HG03469 (cell line): ENCODE results near the gene KCNJ5.

Experiments used
- ATAC-seq: cut with Tn5 transposase; IDR thresholded peaks from one replicate; pipeline ENCODE4 v1.9.1; 2021; ENCODE audit warnings: mild to moderate bottlenecking, moderate library complexity, moderate number of reproducible peaks; ENCODE audit not compliant: unreplicated experiment

Gene KCNJ5

DNA sequence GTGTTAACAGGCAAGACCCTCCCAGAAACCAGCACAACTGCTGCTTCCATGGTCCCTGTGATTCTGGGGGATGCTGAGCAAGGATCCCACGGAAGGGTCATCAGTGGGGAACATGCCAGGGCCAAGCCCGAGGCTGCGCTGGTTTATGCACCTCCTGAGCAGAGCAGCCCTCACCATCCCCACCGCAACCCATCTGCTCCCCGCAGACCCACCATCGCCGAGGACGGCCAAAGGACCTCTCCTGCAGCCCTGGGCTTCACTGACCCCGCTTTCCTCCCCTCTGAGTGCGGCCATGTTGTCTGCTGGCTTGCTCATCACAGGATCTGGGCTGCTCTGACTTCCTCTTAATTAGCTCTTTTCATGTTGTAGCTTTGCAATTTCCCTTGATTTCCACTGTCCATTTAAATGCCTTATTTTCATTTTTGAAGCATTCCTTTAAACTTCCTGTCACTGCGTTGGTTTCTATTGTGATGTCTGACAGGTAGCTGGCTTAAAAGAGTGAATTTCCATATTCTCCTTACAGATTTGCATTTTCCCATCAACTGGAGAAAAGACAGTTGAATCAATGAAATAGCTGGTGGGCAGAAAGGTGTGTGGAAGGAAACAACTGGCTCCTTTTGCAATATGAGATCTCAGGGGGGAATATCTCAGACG, 36.7 kb downstream of the KCNJ5 start:
- no peak for ATAC-seq

DNA sequence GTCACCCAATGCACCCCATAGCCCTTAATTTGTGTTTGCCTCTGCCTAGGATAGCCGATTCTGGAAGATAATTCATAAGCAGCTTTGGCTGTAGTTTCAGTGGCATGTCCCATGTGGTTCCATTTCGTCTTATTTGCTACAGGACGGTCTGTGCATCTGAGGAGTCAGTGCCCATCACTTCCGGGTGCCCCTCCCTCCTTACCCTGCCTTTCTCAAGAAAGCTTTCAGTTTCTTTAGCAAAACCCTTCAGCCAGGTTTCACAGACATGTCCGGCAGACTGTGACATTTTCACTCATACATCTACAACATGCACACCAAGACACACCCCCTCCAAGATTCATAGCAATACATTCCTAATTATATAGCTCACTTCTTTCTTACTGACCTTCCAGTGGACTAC, 37.2 kb downstream of the KCNJ5 start:
- peak; percentile 97 for ATAC-seq

DNA sequence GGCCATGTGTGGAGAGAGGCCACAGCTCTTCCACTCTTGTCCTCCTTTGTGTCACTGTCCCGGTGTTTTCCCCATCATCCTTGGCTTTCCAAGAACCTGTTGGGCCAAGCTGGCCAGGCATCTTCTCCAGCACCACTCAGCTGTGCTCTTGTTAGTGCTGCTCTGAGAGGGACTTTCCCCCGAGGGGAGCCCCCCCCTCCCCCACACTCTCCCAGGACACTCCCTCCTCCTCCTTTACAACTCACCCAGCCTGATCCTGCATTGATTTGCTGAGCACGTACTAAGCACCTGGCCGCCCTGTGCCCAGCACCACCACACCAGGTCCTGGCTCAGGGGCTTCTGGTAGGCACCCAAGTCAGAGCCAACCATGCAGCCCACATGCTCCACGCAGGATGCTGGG, 38.3 kb downstream of the KCNJ5 start:
- no peak for ATAC-seq

DNA sequence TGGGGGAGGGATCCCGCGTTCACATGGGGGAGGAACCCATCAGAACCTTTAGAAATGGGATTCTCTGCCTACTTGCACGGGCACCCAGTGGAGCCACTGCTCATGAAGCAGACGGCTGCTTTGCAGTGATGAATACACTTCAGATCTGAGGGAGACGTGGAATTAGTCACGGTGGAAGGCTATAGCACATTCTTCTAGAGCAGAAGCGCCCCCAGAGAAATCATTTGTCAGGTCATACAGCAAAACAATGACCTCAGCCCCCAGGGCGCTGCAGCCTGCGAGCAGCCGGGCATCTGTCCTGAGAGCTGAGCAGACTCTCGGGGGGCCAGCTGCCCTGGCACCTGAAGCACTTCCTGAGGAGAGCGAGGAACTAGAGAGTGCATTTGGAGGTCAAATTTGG, 38.8 kb downstream of the KCNJ5 start:
- ATAC-seq = no peak

DNA sequence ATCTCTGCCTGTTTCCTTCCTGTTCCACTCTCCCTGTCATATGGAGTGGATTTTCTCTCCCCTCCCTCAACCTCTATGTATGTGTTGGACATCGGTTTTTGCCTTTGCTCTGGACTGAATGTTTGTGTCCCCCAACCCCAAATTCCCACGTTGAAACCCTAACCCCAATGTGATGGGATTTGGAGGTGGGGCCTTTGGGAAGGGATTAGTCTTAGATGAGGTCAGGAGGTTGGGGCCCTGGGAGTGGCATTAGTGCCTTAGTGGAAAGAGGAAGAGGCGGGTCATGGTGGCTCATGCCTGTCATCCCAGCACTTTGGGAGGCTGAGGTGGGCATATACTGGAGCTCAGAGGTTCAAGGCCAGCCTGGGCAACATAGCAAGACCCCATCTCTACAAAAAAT, 39.9 kb downstream of the KCNJ5 start:
- no peak for ATAC-seq

DNA sequence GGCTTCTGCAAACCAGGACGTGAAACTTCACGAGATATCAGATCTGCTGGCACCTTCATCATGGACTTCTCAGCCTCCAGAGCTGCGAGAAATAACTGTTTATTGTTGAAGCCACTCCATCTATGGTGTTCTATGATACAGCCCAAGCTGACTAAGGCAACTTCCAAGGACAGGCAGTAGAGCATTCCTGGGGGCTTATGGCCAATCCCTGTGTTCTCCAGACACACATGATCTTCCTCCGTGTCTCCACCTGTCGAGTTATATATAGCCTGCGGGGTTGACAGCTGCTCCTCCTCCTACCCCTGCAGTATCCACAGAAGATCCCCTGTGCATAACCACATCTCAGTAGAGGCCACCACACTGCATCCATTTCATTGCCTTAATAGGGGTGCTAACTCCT, 40.5 kb downstream of the KCNJ5 start:
- ATAC-seq = no peak

DNA sequence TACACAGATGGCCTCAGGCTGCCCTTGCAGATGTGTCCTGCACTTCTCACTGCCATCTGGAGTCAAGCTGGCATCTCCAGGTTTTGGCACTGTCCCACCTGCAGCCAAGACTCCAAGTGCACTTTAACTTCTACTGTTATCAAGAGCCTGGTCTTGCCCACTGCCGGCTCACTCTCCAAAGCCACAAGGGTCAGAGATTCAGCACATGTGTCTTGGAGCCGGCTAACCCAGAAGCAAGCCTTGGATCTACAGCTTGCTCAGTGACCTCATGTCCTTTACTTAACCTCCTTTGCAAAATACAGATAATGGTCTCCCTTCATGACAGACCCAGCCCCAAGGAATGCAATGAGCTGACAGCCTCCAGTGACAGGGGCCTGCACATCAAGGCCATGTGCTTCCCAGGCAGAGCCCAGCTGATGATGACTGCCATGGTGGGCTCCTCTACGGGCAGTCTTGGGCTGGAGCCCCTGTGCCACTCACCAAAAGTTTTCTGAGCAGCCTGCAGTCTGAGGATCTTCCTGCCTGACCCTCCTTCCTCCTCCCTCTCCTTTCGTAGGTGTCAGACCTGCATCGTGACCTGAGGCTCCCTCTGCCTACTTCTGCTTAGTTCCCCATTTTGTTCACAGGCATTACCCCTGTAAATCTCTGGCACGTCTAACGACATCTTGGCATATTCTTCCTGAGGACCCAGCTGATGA, 42.5 kb downstream of the KCNJ5 start:
- no peak for ATAC-seq

DNA sequence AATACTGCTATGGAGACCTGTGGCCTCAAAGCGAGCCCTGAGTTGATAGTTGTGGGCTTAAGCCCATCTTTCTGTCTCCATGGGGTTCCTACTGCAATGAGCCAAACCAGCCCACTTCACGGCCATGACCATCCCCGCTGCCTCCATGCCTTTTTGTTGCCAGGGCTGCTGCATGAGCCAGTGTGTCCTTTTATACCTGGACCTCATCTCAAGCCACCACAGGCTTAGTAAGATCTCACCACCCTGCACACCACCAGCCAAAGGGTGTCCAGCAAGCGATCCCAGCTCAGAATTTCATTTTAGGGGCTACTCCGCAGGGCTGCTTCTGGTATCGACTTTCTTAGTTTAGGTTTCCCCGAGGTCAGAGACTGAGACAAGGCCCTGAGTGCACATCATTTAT, 43.2 kb downstream of the KCNJ5 start:
- no peak for ATAC-seq

DNA sequence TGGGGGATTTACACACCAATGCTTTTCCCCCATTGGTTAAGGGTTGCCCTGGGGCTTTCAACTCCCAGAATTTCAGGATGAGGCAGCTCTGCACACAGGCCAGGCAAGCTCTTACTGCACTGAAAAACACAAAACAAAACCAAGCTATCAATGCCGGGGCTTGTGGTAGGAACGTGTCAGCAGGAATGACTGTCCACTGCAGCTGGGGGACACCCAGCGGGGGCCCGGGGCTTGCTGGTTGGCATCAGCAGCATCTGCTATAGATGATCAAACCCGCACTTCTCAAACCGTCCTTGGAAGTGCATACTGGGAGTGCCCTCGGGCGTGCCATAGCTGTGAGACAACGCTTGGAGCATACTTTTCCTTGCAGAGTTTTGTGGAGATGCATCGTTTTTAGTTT, 43.8 kb downstream of the KCNJ5 start:
- ATAC-seq = no peak

DNA sequence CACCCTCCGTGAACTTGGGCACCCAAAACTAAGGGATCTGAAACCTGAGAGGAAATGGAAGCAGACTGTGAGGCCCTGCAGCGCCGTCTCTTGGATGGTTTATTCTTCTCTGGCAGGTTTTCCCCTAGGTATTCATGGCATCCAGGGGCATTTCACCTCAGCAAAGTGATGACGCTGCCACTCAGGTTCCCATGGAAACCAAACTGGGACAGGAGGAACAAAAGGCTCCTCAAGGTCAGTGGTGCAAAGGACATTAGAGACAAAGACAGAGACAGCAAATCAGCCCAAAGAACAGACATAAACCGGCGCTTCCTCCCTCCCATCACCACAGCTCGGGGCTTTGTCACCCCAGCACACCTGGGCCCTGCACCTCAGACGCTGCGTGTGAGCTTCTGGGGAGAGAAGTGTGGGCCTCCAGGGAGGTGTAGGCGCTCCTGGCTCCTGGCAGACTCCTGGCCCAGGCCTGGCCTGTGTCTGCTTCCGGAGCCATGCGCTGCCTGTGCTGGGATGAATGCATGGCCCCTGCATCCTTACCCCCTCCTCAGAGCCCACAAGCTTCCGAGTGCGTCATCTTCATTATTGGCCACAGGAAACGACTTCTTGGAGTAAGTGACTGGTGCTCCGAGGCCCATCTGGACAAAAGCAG, 45.6 kb downstream of the KCNJ5 start:
- ATAC-seq = no peak

DNA sequence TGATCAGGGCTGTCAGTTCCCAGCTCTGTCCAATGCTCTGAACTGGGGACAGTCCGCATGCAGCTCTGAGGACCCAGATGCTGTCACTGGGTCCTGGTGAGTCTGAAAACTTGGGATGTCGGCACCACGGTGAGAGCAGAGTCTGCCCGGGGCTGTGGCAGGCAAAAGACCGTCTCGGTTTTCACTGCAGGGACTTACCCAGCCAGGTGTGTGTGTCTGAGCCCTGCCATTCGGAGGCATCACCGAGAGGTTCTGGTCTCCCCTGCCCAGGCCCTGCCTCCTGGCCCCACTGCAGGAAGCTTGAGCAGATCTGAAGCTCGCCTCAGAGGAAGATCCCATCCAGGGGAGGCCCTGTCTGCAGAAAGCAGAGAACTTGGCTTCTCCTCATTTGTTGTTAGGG, 46.3 kb downstream of the KCNJ5 start:
- no peak for ATAC-seq

DNA sequence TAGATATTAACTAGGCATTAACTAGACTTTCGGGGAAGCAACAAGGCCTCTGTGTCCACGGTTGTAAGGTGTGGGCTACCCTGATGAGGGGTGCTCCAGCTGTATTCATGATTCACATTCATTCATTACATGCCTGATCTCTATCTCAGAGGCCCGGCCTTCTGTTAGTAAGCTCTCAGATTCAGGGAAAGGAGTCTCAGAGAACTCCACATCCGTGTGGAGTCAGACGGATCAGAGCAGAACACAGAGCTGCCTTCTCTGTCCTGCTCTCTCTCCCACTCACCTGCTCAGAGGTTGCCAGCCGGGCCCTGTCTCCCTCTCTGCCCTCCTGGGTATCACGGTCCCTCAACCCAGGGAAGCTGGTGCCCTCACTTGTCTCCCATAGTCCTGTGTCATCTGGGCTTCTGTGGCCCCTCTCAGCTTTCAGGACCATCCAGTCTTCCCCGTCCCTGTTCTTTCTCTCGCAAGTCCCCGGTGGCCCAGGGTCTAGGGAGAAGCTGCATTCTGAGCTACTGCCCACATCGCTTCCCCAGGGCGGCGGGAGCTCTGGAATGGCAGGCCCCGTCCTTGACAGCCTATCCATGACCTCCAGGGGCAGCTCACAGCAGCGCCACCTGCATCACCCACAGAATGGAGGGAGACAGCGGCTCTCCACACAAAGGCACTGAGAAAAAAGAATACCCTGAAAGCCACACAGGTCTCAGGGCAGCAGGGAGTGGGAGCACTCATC, 47.2 kb downstream of the KCNJ5 start:
- ATAC-seq = no peak

DNA sequence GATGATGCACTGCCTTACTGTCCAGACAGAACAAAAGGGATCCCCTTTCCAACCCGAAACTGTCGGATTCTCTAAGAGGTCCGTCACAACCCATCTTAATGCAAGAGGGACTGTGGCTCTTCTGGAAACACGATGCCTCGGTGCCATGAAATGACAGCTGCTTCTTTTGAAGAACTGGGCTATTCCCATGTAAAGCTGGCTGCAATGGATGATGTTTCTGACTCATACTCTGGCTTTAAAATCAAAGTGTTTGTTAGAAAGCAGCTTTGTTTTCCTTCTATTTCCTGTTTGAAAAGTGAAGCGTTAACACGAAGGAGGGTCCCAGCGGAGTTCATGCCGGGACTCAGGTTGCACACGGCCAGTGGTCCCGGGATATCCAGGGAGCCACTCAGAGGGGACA, 48.4 kb downstream of the KCNJ5 start:
- no peak for ATAC-seq

DNA sequence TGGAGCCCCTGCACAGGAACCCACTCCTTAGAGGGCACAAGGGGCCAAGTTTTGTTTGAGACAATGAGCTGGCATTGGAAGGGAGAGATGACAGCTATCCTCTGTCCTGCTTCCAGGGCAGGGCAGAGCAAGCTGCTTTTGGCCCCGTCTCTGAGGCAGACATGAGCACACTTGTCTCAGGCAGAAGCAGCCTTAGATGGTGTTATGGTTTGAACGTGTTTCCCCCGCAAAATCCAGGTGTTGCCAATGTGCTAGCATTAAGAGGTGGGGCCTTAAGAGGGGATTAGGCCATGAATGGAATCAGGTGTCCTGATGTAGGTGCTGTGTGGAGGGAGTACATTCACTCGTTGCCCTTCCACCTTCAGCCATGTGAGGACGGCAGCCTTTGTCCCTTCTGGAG, 49.0 kb downstream of the KCNJ5 start:
- no peak for ATAC-seq

DNA sequence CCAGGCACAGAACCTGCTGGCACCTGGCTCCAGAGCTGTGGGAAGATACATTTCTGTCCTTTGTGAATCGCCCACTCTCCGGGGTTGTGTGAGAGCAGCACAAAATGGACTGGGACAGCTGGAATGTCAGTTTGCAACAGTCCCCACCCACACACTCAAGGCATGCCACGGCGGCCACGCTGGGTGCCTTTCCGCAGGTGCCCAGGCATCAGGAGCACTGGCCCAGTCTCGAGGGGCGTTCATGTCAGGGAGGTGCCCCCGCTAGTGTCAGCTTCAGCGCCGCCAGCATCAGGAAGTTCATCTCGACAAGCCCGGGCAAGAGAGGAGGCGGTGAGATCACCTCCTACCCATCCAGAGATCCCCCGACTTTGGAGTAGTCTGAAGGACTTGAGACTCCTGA, 49.4 kb downstream of the KCNJ5 start:
- ATAC-seq = no peak

DNA sequence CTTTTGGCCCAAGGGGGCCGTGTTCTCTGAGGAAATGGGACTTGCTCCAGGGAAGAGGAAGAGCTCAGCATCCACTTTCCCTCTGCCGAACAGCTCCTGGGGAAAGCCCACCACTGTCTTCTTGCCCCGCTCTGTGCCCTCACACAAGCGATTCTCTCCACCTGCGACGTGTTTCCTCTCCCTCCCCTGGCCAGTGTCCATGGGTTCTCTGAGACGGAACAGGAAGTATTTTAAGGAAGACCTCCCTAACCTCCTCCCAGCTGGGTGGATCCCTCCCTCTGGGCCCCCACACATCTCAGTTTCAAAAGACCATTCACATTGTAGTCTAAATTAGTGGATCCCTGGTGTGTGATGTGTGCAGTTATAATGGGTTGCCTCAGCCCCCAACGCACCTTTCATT, 50.0 kb downstream of the KCNJ5 start:
- ATAC-seq = no peak

DNA sequence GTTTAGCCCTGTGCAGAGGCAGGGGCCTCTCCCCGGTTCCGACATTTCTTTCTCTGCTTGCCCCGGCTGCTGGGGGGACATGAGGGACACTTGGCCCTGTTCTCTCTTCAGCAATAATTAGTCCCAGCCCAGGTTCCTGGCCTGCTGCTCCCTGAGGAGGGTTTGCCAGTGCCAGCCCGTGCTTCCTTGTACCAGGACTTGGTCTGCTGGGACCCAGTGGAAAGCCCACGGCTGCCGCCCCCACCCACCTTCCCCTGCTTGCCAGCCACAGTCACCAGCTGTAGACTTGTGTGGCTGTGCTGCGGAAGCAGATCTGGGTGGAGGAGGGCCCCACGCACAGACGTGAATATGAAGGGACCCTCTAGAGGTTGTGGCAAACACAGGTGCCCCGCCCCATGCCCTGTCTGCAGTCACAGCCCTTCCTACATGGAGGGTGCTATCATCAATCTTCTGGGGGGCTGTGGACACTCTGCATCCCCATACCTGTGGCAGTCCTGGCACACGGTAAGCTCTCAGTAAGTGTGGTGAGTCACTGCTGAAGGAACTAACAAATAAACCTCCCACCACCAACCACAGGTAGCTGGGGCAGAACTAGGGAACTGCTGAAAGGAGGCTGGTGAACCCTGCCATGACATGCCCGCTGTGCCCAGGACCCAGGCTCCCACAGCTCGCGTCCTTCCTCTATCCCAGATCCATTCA, 50.6 kb downstream of the KCNJ5 start:
- ATAC-seq = no peak

DNA sequence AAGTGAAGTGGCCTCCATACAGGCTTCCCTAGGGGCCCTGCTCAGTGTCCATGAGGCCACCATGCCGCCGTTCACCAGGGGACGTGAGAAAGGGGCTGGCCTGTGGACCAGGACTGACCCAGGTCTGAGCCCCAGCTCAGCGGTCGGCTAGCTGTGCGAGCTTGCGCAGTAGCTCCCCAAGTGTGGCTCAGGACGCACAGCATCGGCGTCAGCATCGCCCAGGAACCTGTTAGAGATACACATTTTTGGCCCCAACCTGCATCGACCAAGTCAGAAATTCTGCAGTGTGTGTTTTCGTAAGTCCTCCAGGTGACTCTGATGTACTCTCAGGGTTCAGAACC, 51.1 kb downstream of the KCNJ5 start:
- ATAC-seq = no peak

DNA sequence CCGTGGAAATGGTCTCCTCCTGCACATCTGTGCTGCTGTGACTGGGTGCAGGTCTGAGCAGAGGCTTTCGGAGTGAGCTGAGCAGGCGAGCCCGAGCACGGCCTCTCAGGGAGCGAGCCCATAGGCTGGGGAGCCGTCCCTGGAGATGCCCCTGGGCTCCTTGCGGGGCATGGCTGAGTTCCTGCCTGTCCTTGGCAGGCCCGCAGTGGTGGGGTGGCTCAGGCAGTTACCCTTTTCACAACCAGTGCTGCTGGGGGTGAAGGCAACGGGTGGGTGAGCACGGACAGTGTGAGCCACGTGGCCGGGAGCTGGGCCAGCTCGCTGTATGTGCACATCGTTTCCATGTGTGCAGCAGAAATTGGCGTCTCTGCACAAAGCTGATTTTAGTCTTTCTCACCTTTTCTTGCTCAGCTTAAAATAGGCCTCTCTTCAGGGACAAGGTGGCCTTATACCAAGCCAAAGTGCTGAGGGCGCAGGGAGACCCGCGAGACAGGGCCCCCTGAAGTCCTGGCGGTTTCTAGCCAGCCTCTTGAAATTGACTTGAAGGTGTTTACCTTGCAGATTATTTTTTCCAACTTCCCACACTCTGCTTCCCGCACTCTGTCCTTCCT, 51.8 kb downstream of the KCNJ5 start, which contains the start of gene TP53AIP1:
Gene TP53AIP1 (minus strand): TSS at position 55 of the 611 bp plus-strand sequence. CDS start 5,053 bp downstream, outside the sequence.
- no peak for ATAC-seq

DNA sequence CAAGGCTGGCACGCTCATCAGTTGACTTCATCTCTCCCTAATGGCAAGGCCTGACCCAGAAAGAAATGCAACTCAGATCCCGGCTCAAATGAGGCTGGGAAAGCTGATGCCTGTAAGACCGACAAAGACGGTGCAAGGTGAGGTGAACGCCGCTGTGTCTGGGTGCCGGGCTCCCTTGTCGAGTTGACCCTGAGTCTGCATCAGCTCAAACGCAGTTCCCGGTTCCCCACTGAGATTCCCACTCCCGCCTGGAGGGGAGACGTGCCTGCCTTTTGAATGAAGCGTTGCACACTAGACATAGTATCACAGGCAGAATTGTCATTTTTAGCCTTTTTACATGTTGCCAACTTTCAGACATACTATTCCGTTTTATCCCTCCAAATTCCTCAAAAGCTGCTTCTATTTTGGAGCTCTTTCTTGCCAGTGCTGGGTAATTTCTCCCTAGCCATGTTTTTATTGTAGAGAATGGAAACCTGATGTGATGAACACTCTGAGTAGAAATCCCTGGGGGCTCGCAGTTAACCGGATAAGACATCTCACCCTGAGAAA, 52.3 kb downstream of the KCNJ5 start:
- ATAC-seq = no peak
